Endothelial cell of umbilical vein (primary cell): ENCODE results near the gene GRIK3. TPM values are rescaled to one million over a fixed set of nuclear protein-coding genes. Genes with fewer than 3 reads are reported as not detected.

ENCODE experiments used
- BruUV-seq: library from RNA; stranded (reverse); fragments of 400-500 nt; replicated peaks from 2 replicates; lab custom pipeline; 2021; lab: Mats Ljungman, UMichigan
- CTCF ChIA-PET: fragments of 300-600, 350-600 bp; sonication (Branson Sonifier 250); formaldehyde crosslinking; loops from one replicate; lab custom pipeline; 2021; ENCODE audit warnings: antibody characterized with exemption, inconsistent platforms; lab: Charles Lee
- POLR2A ChIA-PET: fragments of 300-600, 350-600 bp; sonication (Branson Sonifier 250); formaldehyde crosslinking; loops from one replicate; lab custom pipeline; 2021; ENCODE audit warnings: antibody characterized with exemption, inconsistent platforms; lab: Charles Lee
- DNase-seq: peaks from one replicate; pipeline ENCODE4 v3.0.0-alpha.2; 2011; ENCODE audit warnings: low read depth, low spot score
- FAIRE-seq: peaks from 2 replicates; lab custom pipeline; 2011; peaks lifted over from hg19 to GRCh38; lab: Jason Lieb, UNC
- H2AFZ ChIP-seq: 2 replicates; pipeline ENCODE4 v1.6.0; 2012; ENCODE audit warnings: low read depth, low read length, control low read depth, inconsistent platforms
- H3K27ac ChIP-seq: 2 replicates; pipeline ENCODE4 v1.5.1; 2011; ENCODE audit warnings: low read depth, mild to moderate bottlenecking, control low read depth, low read length, moderate library complexity; ENCODE audit not compliant: insufficient read depth
- H3K27me3 ChIP-seq, 2 experiments: 2 replicates each; pipeline versions ENCODE4 v1.6.0 to v1.6.1; 2011; ENCODE audit warnings: low read length in 2 of 2, mixed read lengths in 1 of 2; ENCODE audit not compliant: control insufficient read depth in 2 of 2, insufficient read depth in 2 of 2
- H3K36me3 ChIP-seq, 2 experiments: 2 replicates in 1 of 2; 3 replicates in 1 of 2; pipeline ENCODE4 v1.5.1; 2011; ENCODE audit warnings: low read length in 2 of 2, mild to moderate bottlenecking in 1 of 2, moderate library complexity in 1 of 2; ENCODE audit not compliant: control insufficient read depth in 2 of 2, insufficient read depth in 2 of 2; ENCODE audit errors: extremely low read depth in 1 of 2
- H3K4me1 ChIP-seq: 3 replicates; pipeline ENCODE4 v1.5.1; 2011; ENCODE audit warnings: mild to moderate bottlenecking, low read length; ENCODE audit not compliant: control insufficient read depth, insufficient read depth; ENCODE audit errors: extremely low read depth
- H3K4me2 ChIP-seq: 2 replicates; pipeline ENCODE4 v1.6.1; 2011; ENCODE audit warnings: low read length, control low read depth, mixed read lengths; ENCODE audit not compliant: insufficient read depth
- H3K4me3 ChIP-seq, 3 experiments: fragments of 200-600 bp in 1 of 3; sonication (generic), shearing (Covaris generic) in 1 of 3; replicated peaks in 1 of 3; 2 replicates each; pipeline ENCODE4 v1.5.1; 2011 to 2016; ENCODE audit warnings: control low read depth in 3 of 3, low read length in 3 of 3, mild to moderate bottlenecking in 2 of 3, inconsistent platforms in 1 of 3, low read depth in 1 of 3, moderate library complexity in 1 of 3; ENCODE audit not compliant: insufficient read depth in 1 of 3
- H3K79me2 ChIP-seq: 2 replicates; pipeline ENCODE4 v1.6.0; 2012; ENCODE audit warnings: low read length, inconsistent platforms; ENCODE audit not compliant: control insufficient read depth, insufficient read depth
- H3K9ac ChIP-seq: replicated peaks from 2 replicates; pipeline ENCODE3; 2011; ENCODE audit warnings: low read length, control low read depth; ENCODE audit not compliant: insufficient read depth; ENCODE audit errors: extremely low read depth
- H3K9me1 ChIP-seq: replicated peaks from 3 replicates; pipeline ENCODE4 v1.6.0; 2011; ENCODE audit warnings: mild to moderate bottlenecking, low read length; ENCODE audit not compliant: control insufficient read depth, insufficient read depth; ENCODE audit errors: extremely low read depth
- H3K9me3 ChIP-seq: replicated peaks from 2 replicates; pipeline ENCODE4 v1.5.1; 2012; ENCODE audit warnings: low read length, inconsistent platforms; ENCODE audit not compliant: control insufficient read depth, insufficient read depth
- H4K20me1 ChIP-seq: replicated peaks from 2 replicates; pipeline ENCODE3; 2011; ENCODE audit warnings: mild to moderate bottlenecking, low read length; ENCODE audit not compliant: control insufficient read depth, insufficient read depth; ENCODE audit errors: extremely low read depth
- EZH2 ChIP-seq: IDR thresholded peaks from 2 replicates; pipeline ENCODE4 v1.6.1; 2012; ENCODE audit warnings: borderline replicate concordance, low read depth, mild to moderate bottlenecking, moderate library complexity, low read length, inconsistent platforms; ENCODE audit not compliant: severe bottlenecking
- FOS ChIP-seq: IDR thresholded peaks from 2 replicates; pipeline ENCODE4 v1.6.1; 2011; ENCODE audit warnings: mild to moderate bottlenecking, low read length, moderate library complexity, borderline replicate concordance; ENCODE audit not compliant: insufficient read depth
- GATA2 ChIP-seq: IDR thresholded peaks from 2 replicates; pipeline ENCODE4 v1.7.0; 2011; ENCODE audit warnings: low read depth, mild to moderate bottlenecking, moderate library complexity, mixed read lengths, low read length; ENCODE audit not compliant: insufficient read length, insufficient read depth
- JUN ChIP-seq: IDR thresholded peaks from 2 replicates; pipeline ENCODE4 v1.6.1; 2011; ENCODE audit warnings: borderline replicate concordance, low read depth; ENCODE audit not compliant: insufficient read length, insufficient read depth
- MYC ChIP-seq: IDR thresholded peaks from one replicate; pipeline ENCODE4 v1.6.1; 2011; ENCODE audit warnings: mild to moderate bottlenecking, low read depth, low read length
- POLR2A ChIP-seq: IDR thresholded peaks from 2 replicates; pipeline ENCODE4 v1.6.1; 2012; ENCODE audit warnings: low read depth, mild to moderate bottlenecking, control low read depth, low read length
- POLR2AphosphoS5 ChIP-seq: IDR thresholded peaks from 2 replicates; pipeline ENCODE4 v1.6.1; 2012; ENCODE audit warnings: low read depth, mild to moderate bottlenecking, control low read depth, low read length, moderate library complexity; ENCODE audit not compliant: insufficient read depth
- dilution Hi-C: fragments of 300-500 bp; cut with MboI; formaldehyde crosslinking; loops from one replicate; pipeline ENCODE4 v1.15.0; 2019; ENCODE audit warnings: low sequenced_read_pairs; ENCODE audit not compliant: extremely low pct_ligation_motif_present
- intact Hi-C: fragments of 100-400 bp; cut with micrococcal nuclease; formaldehyde crosslinking; loops from one replicate; pipeline ENCODE4 v1.10.0; 2022
- polyA plus RNA-seq, 4 experiments: library from polyadenylated mRNA; depleted of rRNA in 3 of 4; stranded (reverse) in 3 of 4; unstranded in 1 of 4; fragments of >200 nt; gene quantifications; 2 replicates each; pipeline versions ENCODE4 v1.2.1 to v1.2.3, GENCODE V29; 2011 to 2012; ENCODE audit warnings: missing spikeins in 1 of 4
- total RNA-seq: library from RNA; stranded (reverse); gene quantifications from 2 replicates; pipeline ENCODE4 v1.2.3, GENCODE V29; 2021
- TF ChIP-seq, protein P1 (sequence below): IDR thresholded peaks from 2 replicates; pipeline ENCODE4 v1.6.1; 2011; ENCODE audit not compliant: insufficient read depth, insufficient read length
- TF ChIP-seq, protein P2 (sequence below), 2 donors: IDR thresholded peaks; 1 replicate in 1 of 2; 2 replicates in 1 of 2; pipeline ENCODE4 v1.5.1; 2011; ENCODE audit warnings: low read length in 2 of 2, mild to moderate bottlenecking in 2 of 2, moderate library complexity in 2 of 2, control low read depth in 1 of 2, inconsistent platforms in 1 of 2, low read depth in 1 of 2; ENCODE audit not compliant: insufficient read depth in 1 of 2; ENCODE audit errors: extremely low read depth in 1 of 2

GRIK3 gene
- total and polyA plus RNA-seq, 2 donors (not counting 3 experiments of a cell fraction or from before 2014, with no cell fraction given) = not detected

DNA sequence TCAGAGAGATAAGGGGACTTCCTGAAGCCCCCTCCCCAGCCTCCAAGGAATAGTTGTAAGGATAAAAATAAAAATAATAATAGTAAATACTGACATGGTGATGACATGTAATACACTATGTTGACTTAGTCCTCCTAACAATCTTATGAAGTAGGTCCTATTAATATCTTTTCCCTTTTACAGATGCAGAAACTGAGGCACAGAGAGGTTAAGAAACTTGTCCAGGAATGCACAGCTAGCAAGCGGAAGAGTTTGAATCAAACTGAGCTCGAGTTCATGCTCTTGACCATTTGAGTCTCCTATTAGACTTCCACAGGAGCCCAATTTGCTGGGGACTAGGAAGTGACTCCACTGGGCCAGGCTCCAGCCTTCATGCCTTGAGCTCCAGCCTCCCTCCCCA lies 194.8 kb downstream of the GRIK3 start:
- intact Hi-C loops = no loop called here
- CTCF ChIA-PET = interaction anchor here (1.2 to 1.4 kb wide), 2 partner anchors 9 to 264 kb away, joined by 3 to 4 read pairs; no protein-coding TSS in a partner anchor
- FAIRE-seq = no peak

DNA sequence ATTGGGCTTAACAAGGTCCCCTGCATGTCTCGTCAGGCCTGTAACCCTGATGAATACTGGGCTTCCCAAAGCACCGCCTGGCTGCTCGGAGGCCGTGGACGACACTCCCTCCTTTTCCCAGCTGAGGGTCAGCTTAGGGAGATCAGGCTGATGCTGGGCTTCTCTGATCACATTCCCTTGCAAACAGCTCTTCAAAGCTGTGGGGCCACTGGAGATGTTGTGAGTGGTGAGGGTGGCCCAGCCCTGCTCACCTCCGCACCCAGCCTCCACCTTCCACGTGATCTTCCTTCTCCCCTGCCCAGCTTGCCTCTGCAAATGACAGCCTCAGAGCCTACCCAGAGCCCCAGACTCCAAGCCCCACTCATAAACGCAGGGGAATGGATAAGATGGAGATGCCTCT lies 195.4 kb downstream of the GRIK3 start:
- CTCF ChIA-PET = interaction anchor here (1.2 to 1.4 kb wide), 2 partner anchors 9 to 263 kb away, joined by 3 to 4 read pairs; no protein-coding TSS in a partner anchor

More for the DNA sequence above, 194.8 kb downstream of the GRIK3 start:
- Histone ChIP-seq H3K9me3 (no peaks in the 10 kb centered on the region), H4K20me1 (no peaks in the 10 kb centered on the region), H3K27me3 (no peaks in the 10 kb centered on the region), H3K4me2 (no peak overlapping the region), H3K27ac (no peak overlapping the region), H3K9me1 (no peaks in the 10 kb centered on the region), H2AFZ (no peak overlapping the region), H3K36me3 (no peaks in the 10 kb centered on the region), H3K4me1 (no peaks in the 10 kb centered on the region), H3K4me3 (no peak overlapping the region), H3K9ac (no peak overlapping the region), H3K79me2 (no peaks in the 10 kb centered on the region)
- dilution Hi-C loops = no loop called here
- no TSS peak for BruUV-seq
- DNase-seq = no peak
- TF ChIP-seq FOS (no peak), POLR2AphosphoS5 (no peak)
- POLR2A ChIA-PET = no interaction called here

More for the DNA sequence above, 195.4 kb downstream of the GRIK3 start:
- Histone ChIP-seq H3K36me3 (no peaks in the 10 kb centered on the region), H3K27ac (no peak overlapping the region), H3K79me2 (no peaks in the 10 kb centered on the region), H3K4me2 (no peak overlapping the region), H2AFZ (no peak overlapping the region), H3K27me3 (no peaks in the 10 kb centered on the region), H3K9ac (no peak overlapping the region), H3K9me3 (no peaks in the 10 kb centered on the region), H4K20me1 (no peaks in the 10 kb centered on the region), H3K4me1 (no peaks in the 10 kb centered on the region), H3K9me1 (no peaks in the 10 kb centered on the region), H3K4me3 (no peak overlapping the region)
- no TSS peak for BruUV-seq
- no peak for DNase-seq
- FAIRE-seq = no peak
- dilution Hi-C loops (no loop called here), intact Hi-C loops (no loop called here)
- TF ChIP-seq GATA2 = no peak
- TF ChIP-seq POLR2A = no peak
- TF ChIP-seq JUN = no peak
- TF ChIP-seq MYC = no peak
- TF ChIP-seq, protein P1, sequence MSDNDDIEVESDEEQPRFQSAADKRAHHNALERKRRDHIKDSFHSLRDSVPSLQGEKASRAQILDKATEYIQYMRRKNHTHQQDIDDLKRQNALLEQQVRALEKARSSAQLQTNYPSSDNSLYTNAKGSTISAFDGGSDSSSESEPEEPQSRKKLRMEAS = no peak
- TF ChIP-seq, protein P2, sequence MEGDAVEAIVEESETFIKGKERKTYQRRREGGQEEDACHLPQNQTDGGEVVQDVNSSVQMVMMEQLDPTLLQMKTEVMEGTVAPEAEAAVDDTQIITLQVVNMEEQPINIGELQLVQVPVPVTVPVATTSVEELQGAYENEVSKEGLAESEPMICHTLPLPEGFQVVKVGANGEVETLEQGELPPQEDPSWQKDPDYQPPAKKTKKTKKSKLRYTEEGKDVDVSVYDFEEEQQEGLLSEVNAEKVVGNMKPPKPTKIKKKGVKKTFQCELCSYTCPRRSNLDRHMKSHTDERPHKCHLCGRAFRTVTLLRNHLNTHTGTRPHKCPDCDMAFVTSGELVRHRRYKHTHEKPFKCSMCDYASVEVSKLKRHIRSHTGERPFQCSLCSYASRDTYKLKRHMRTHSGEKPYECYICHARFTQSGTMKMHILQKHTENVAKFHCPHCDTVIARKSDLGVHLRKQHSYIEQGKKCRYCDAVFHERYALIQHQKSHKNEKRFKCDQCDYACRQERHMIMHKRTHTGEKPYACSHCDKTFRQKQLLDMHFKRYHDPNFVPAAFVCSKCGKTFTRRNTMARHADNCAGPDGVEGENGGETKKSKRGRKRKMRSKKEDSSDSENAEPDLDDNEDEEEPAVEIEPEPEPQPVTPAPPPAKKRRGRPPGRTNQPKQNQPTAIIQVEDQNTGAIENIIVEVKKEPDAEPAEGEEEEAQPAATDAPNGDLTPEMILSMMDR (IDR thresholded peaks at IDR 0.05; ENCODE audit: extremely low read depth in 1 of 2, insufficient read depth in 1 of 2, low read depth in 1 of 2, low read length in 2 of 2) = no peak
- no peak for TF ChIP-seq POLR2AphosphoS5
- no peak for TF ChIP-seq FOS
- no peak for TF ChIP-seq EZH2
- POLR2A ChIA-PET = no interaction called here
